H1 (cell line): Measurements from ENCODE around the gene ORMDL2. TPM values are rescaled to one million over a fixed set of nuclear protein-coding genes. Genes with fewer than 3 reads are reported as not detected.

ENCODE experiments used
- CEBPB ChIP-seq: IDR thresholded peaks from 2 replicates; pipeline ENCODE4 v1.6.1; 2012; ENCODE audit warnings: low read depth, low read length
- HDAC2 ChIP-seq, 2 experiments: fragments of 300-600 bp in 1 of 2; sonication (generic) in 1 of 2; IDR thresholded peaks; 2 replicates each; pipeline ENCODE4 v1.6.1; 2011 to 2012; ENCODE audit warnings: low read depth in 2 of 2, low read length in 2 of 2, mild to moderate bottlenecking in 2 of 2, moderate library complexity in 2 of 2, borderline replicate concordance in 1 of 2, inconsistent platforms in 1 of 2
- KDM4A ChIP-seq: IDR thresholded peaks from one replicate; pipeline ENCODE4 v1.7.1; 2012; ENCODE audit warnings: low read depth, mild to moderate bottlenecking, moderate library complexity, low read length, inconsistent platforms; ENCODE audit not compliant: severe bottlenecking
- SIN3A ChIP-seq, 2 experiments: IDR thresholded peaks in 1 of 2; conservative IDR thresholded peaks in 1 of 2; 2 replicates each; pipeline ENCODE4 v1.6.1; 2011 to 2012; ENCODE audit warnings: low read length in 2 of 2, improper control_type of control experiment in 1 of 2, low read depth in 1 of 2, mild to moderate bottlenecking in 1 of 2
- SP1 ChIP-seq: IDR thresholded peaks from 2 replicates; pipeline ENCODE4 v1.6.1; 2011; ENCODE audit warnings: low read depth, low read length
- TBP ChIP-seq: IDR thresholded peaks from 2 replicates; pipeline ENCODE4 v1.6.1; 2011; ENCODE audit warnings: low read depth, low read length, improper control_type of control experiment
- TEAD4 ChIP-seq: IDR thresholded peaks from 2 replicates; pipeline ENCODE4 v1.6.1; 2012; ENCODE audit warnings: low read depth, low read length, inconsistent platforms, mixed read lengths
- polyA plus RNA-seq, 7 experiments: library from polyadenylated mRNA; depleted of rRNA in 3 of 7; stranded (reverse) in 5 of 7; unstranded in 2 of 7; fragments of >200 nt in 5 of 7; fragments of 200-250 nt in 2 of 7; gene quantifications; 1 replicate in 5 of 7; 2 replicates in 1 of 7; 4 replicates in 1 of 7; pipeline versions ENCODE4 v1.2.1 to v1.2.3, GENCODE V29; 2011 to 2013; ENCODE audit warnings: missing spikeins in 2 of 7, mixed read lengths in 2 of 7
- total RNA-seq: library from RNA; stranded (reverse); fragmentation: NEBNext Ultra II Directional; extraction: Animal tissue kit (Norgen Biotek cat#: 25700); gene quantifications from 2 replicates; pipeline ENCODE4 v1.2.1, GENCODE V29; 2021

The ORMDL2 gene
- total and polyA plus RNA-seq, 2 of the 8 experiments (the other 6 are each of a cell fraction or from before 2014, with no cell fraction given), result 39.0 to 65.6 TPM

DNA sequence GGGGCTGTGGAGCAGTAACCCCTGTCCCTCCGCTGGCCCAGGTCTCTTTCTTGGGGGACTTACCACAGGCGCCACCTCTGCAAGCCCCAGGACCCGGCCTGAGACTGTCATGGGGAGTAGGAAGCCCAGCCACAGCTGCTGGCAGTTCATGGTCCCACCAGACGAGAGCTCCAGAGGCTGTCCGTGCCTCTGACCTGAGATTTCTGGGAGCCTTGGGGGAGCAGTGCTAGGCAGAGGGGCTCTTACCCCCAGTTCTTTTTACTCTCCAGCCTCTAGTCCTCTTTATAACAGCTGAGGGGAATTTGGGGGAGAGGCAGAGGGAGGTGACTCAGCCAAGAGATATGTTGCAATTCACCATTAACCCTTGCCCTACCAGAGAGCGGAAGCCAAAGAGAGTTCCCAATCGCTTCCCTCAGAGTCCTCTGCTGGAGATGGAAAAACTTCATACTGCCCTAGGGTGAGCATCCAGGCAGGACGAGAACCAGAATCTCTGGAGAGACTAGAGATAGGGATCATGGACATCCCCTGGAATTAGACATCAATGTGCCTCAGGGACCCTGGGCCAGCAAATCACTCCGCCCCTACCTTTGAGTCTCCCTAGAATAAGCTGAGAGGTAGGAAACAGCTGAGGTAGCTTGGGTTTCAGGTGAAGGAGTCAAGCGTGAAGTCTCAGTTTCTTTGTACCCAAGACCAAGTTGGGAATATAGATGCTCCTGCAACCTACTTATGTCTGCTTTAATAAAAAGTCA, 25.0 kb downstream of the ORMDL2 start, which contains the start of gene MMP19 (continued):
- no peak for TF ChIP-seq HDAC2 (IDR thresholded peaks at IDR 0.05; ENCODE audit: borderline replicate concordance in 1 of 2, low read depth in 2 of 2, low read length in 2 of 2)
- TF ChIP-seq SIN3A (conservative IDR thresholded peaks at IDR 0.05 in 1 of 2, IDR thresholded peaks at IDR 0.05 in 1 of 2; ENCODE audit: low read depth in 1 of 2, low read length in 2 of 2), result peak in 1 of 2 experiments; percentile 73; a peak in 1 of 4 replicates
- TF ChIP-seq KDM4A, result peak; percentile 13
- TF ChIP-seq TBP, result no peak
- TF ChIP-seq TEAD4, result peak; percentile 70; the same call in 1 of the 2 replicates
- TF ChIP-seq SP1, result 0 out of 2 replicates have a peak, but pooled peaks have one; percentile 62
- TF ChIP-seq CEBPB, result peak; percentile 99
